ENCODE results near the gene CPZ.
"Not testable (repeated sequence)": the region's sequence is repeated elsewhere in the genome, so short reads cannot be mapped to it uniquely, and the experiment has no call there.

Gene CPZ

GRCh38 chr4:8573266-8573665 is 19.3 kb upstream of the CPZ start:
- TF ChIP-seq FOXK2 (IDR thresholded peaks at IDR 0.05) (no peak), CTBP1 (IDR thresholded peaks at IDR 0.05; ENCODE audit: borderline replicate concordance) (no peak), FOXA1 (IDR thresholded peaks at IDR 0.05) (no peak), ARNT (IDR thresholded peaks at IDR 0.05) (no peak), LEF1 (IDR thresholded peaks at IDR 0.05; ENCODE audit: borderline replicate concordance) (no peak), NFRKB (IDR thresholded peaks at IDR 0.05) (no peak), ZNF384 (IDR thresholded peaks at IDR 0.05) (no peak), FOXM1 (IDR thresholded peaks at IDR 0.05; ENCODE audit: borderline replicate concordance) (no peak), ELF4 (IDR thresholded peaks at IDR 0.05) (no peak), SUZ12 (IDR thresholded peaks at IDR 0.05) (no peak), BHLHE40 (IDR thresholded peaks at IDR 0.05; ENCODE audit: borderline replicate concordance) (no peak), L3MBTL2 (conservative IDR thresholded peaks at IDR 0.05) (no peak), HDGF (IDR thresholded peaks at IDR 0.05; ENCODE audit: borderline replicate concordance) (no peak), TARDBP (IDR thresholded peaks at IDR 0.05) (no peak), PKNOX1 (IDR thresholded peaks at IDR 0.05) (no peak), SP1 (IDR thresholded peaks at IDR 0.05) (no peak)
- POLR2A ChIA-PET: no interaction called here
- CTCF ChIA-PET: no interaction called here
- DNase-seq (ENCODE audit: extremely low spot score): no peak

GRCh38 chr4:8574796-8575370 is 17.7 kb upstream of the CPZ start:
- TF ChIP-seq SP1 (IDR thresholded peaks at IDR 0.05) (no peak), CTBP1 (IDR thresholded peaks at IDR 0.05; ENCODE audit: borderline replicate concordance) (no peak), TARDBP (IDR thresholded peaks at IDR 0.05) (no peak), ARNT (IDR thresholded peaks at IDR 0.05) (no peak), LEF1 (IDR thresholded peaks at IDR 0.05; ENCODE audit: borderline replicate concordance) (no peak), FOXA1 (IDR thresholded peaks at IDR 0.05) (no peak), FOXM1 (IDR thresholded peaks at IDR 0.05; ENCODE audit: borderline replicate concordance) (no peak), PKNOX1 (IDR thresholded peaks at IDR 0.05) (no peak), FOXK2 (IDR thresholded peaks at IDR 0.05) (no peak)
- DNase-seq (ENCODE audit: extremely low spot score): no peak
- ChIA-PET POLR2A (no interaction called here), CTCF (no interaction called here)

GRCh38 chr4:8575457-8575856 is 17.1 kb upstream of the CPZ start:
- POLR2A ChIA-PET: no interaction called here
- no peak for DNase-seq (ENCODE audit: extremely low spot score)
- no peak for TF ChIP-seq PKNOX1 (IDR thresholded peaks at IDR 0.05)
- no peak for TF ChIP-seq CTBP1 (IDR thresholded peaks at IDR 0.05; ENCODE audit: borderline replicate concordance)
- no peak for TF ChIP-seq SUZ12 (IDR thresholded peaks at IDR 0.05)
- TF ChIP-seq ELF4 (IDR thresholded peaks at IDR 0.05): no peak
- no peak for TF ChIP-seq ARNT (IDR thresholded peaks at IDR 0.05)
- TF ChIP-seq NFRKB (IDR thresholded peaks at IDR 0.05): no peak
- no peak for TF ChIP-seq FOXK2 (IDR thresholded peaks at IDR 0.05)
- no peak for TF ChIP-seq BHLHE40 (IDR thresholded peaks at IDR 0.05; ENCODE audit: borderline replicate concordance)
- TF ChIP-seq HDGF (IDR thresholded peaks at IDR 0.05; ENCODE audit: borderline replicate concordance): no peak
- no peak for TF ChIP-seq ZNF384 (IDR thresholded peaks at IDR 0.05)
- no peak for TF ChIP-seq FOXA1 (IDR thresholded peaks at IDR 0.05)
- TF ChIP-seq FOXM1 (IDR thresholded peaks at IDR 0.05; ENCODE audit: borderline replicate concordance): no peak
- TF ChIP-seq LEF1 (IDR thresholded peaks at IDR 0.05; ENCODE audit: borderline replicate concordance): no peak
- TF ChIP-seq SP1 (IDR thresholded peaks at IDR 0.05): no peak
- CTCF ChIA-PET: no interaction called here

GRCh38 chr4:8576591-8576990 is 16.0 kb upstream of the CPZ start:
- DNase-seq (ENCODE audit: extremely low spot score); POLR2A ChIA-PET; CTCF ChIA-PET: not testable (repeated sequence)

- no peak for DNase-seq (ENCODE audit: extremely low spot score)
- ChIA-PET POLR2A (no interaction called here), CTCF (no interaction called here)
- TF ChIP-seq SP1 (IDR thresholded peaks at IDR 0.05) (no peak), LEF1 (IDR thresholded peaks at IDR 0.05; ENCODE audit: borderline replicate concordance) (no peak), TARDBP (IDR thresholded peaks at IDR 0.05) (no peak), NFRKB (IDR thresholded peaks at IDR 0.05) (no peak), BHLHE40 (IDR thresholded peaks at IDR 0.05; ENCODE audit: borderline replicate concordance) (no peak), FOXM1 (IDR thresholded peaks at IDR 0.05; ENCODE audit: borderline replicate concordance) (no peak), ZNF384 (IDR thresholded peaks at IDR 0.05) (no peak), CTBP1 (IDR thresholded peaks at IDR 0.05; ENCODE audit: borderline replicate concordance) (no peak), ARNT (IDR thresholded peaks at IDR 0.05) (no peak), ELF4 (IDR thresholded peaks at IDR 0.05) (no peak), L3MBTL2 (conservative IDR thresholded peaks at IDR 0.05) (no peak)
These were observed 15.5 kb upstream of the CPZ start for GRCh38 chr4:8577046-8577445.

- DNase-seq (ENCODE audit: extremely low spot score): no peak
- CTCF ChIA-PET: interaction anchor here (0.6 kb wide), 1 partner anchor 165 kb away, joined by 3 read pairs; no protein-coding TSS in a partner anchor
- TF ChIP-seq ZNF384 (IDR thresholded peaks at IDR 0.05) (no peak), SP1 (IDR thresholded peaks at IDR 0.05) (no peak), LEF1 (IDR thresholded peaks at IDR 0.05; ENCODE audit: borderline replicate concordance) (no peak)
- POLR2A ChIA-PET: no interaction called here
These were observed 14.6 kb upstream of the CPZ start for GRCh38 chr4:8577972-8578371.

GRCh38 chr4:8578717-8579116 is 13.8 kb upstream of the CPZ start:
- no peak for TF ChIP-seq CTBP1 (IDR thresholded peaks at IDR 0.05; ENCODE audit: borderline replicate concordance)
- TF ChIP-seq PKNOX1 (IDR thresholded peaks at IDR 0.05): no peak
- TF ChIP-seq SP1 (IDR thresholded peaks at IDR 0.05): no peak
- TF ChIP-seq ZNF384 (IDR thresholded peaks at IDR 0.05): no peak
- TF ChIP-seq NFRKB (IDR thresholded peaks at IDR 0.05): no peak
- no peak for TF ChIP-seq ARNT (IDR thresholded peaks at IDR 0.05)
- no peak for TF ChIP-seq FOXK2 (IDR thresholded peaks at IDR 0.05)
- TF ChIP-seq L3MBTL2 (conservative IDR thresholded peaks at IDR 0.05): no peak
- TF ChIP-seq ELF4 (IDR thresholded peaks at IDR 0.05): no peak
- no peak for TF ChIP-seq FOXM1 (IDR thresholded peaks at IDR 0.05; ENCODE audit: borderline replicate concordance)
- TF ChIP-seq SUZ12 (IDR thresholded peaks at IDR 0.05): no peak
- TF ChIP-seq LEF1 (IDR thresholded peaks at IDR 0.05; ENCODE audit: borderline replicate concordance): no peak
- TF ChIP-seq BHLHE40 (IDR thresholded peaks at IDR 0.05; ENCODE audit: borderline replicate concordance): no peak
- no peak for TF ChIP-seq TARDBP (IDR thresholded peaks at IDR 0.05)
- no peak for TF ChIP-seq FOXA1 (IDR thresholded peaks at IDR 0.05)
- TF ChIP-seq HDGF (IDR thresholded peaks at IDR 0.05; ENCODE audit: borderline replicate concordance): no peak
- DNase-seq (ENCODE audit: extremely low spot score): no peak
- CTCF ChIA-PET: no interaction called here
- POLR2A ChIA-PET: no interaction called here
